Lower lobe of right lung (tissue), 2 donors: Measurements from ENCODE around the gene FOCAD. TPM values are rescaled to one million over a fixed set of nuclear protein-coding genes. Genes with fewer than 3 reads are reported as not detected.

Source experiments
- ATAC-seq, 2 donors: fragments of 200-7000 bp; cut with Tn5 transposase; one replicate each; pipeline ENCODE4 v1.9.1; 2020 to 2022; ENCODE audit warnings: mild to moderate bottlenecking in 2 of 2, moderate library complexity in 2 of 2
- DNase-seq: peaks from one replicate; pipeline ENCODE4 v3.0.0-alpha.2; 2020
- H3K27ac ChIP-seq: fragments of 200-600 bp; one replicate; pipeline ENCODE4 v1.8.0; 2022
- H3K27me3 ChIP-seq: fragments of 200-600 bp; one replicate; pipeline ENCODE4 v1.8.0; 2022; ENCODE audit warnings: low read depth
- H3K36me3 ChIP-seq: fragments of 200-600 bp; one replicate; pipeline ENCODE4 v1.8.0; 2022; ENCODE audit warnings: mild to moderate bottlenecking
- H3K4me1 ChIP-seq: fragments of 200-600 bp; one replicate; pipeline ENCODE4 v1.8.0; 2022
- H3K4me3 ChIP-seq: fragments of 200-600 bp; one replicate; pipeline ENCODE4 v1.8.0; 2022; ENCODE audit warnings: mild to moderate bottlenecking
- H3K9me3 ChIP-seq: fragments of 200-600 bp; one replicate; pipeline ENCODE4 v1.8.0; 2022
- CTCF ChIP-seq: fragments of 200-600 bp; IDR thresholded peaks from one replicate; pipeline ENCODE4 v1.8.0; 2022; ENCODE audit warnings: antibody characterized with exemption, mild to moderate bottlenecking
- intact Hi-C: fragments of 100-400 bp; cut with DNase I; formaldehyde crosslinking; loops from one replicate; pipeline ENCODE4 v1.11.0; 2022
- total RNA-seq: library from RNA; stranded (reverse); fragmentation: NEBNext Ultra II Directional; extraction: Animal tissue kit (Norgen Biotek cat#: 25700); gene quantifications from one replicate; pipeline ENCODE4 v1.2.1, GENCODE V29; 2021
- donor health status: DM: no; HTN: yes; CAD: no; lungs with severe emphysema.

The FOCAD gene
- total RNA-seq, 1 donor from 2014 or later, result 29.5 TPM

- Histone ChIP-seq H3K9me3 (no peaks in the 10 kb centered on the region), H3K4me3 (no peak overlapping the region), H3K36me3 (no peaks in the 10 kb centered on the region), H3K4me1 (peaks cover 22% of the 10 kb centered on the region), H3K27me3 (no peaks in the 10 kb centered on the region), H3K27ac (no peak overlapping the region)
- intact Hi-C loops, result no loop called here
- no peak for TF ChIP-seq CTCF
- DNase-seq (no peak), ATAC-seq (peak in 1 of 2 donors; percentile 54)
Measured at GRCh38 chr9:20703146-20703545, 19.1 kb downstream of the FOCAD start.

- no peak overlapping the region for H3K4me3 ChIP-seq
- DNase-seq (no peak), ATAC-seq (no peak)
- intact Hi-C loops, result no loop called here
- no peaks in the 10 kb centered on the region for H3K36me3 ChIP-seq
- no peaks in the 10 kb centered on the region for H3K9me3 ChIP-seq
- no peak for TF ChIP-seq CTCF
- peaks cover 4% of the 10 kb centered on the region for H3K4me1 ChIP-seq
- no peaks in the 10 kb centered on the region for H3K27me3 ChIP-seq
- H3K27ac ChIP-seq, result no peak overlapping the region
Measured at GRCh38 chr9:20707708-20708107, 23.6 kb downstream of the FOCAD start.

- no peaks in the 10 kb centered on the region for H3K27me3 ChIP-seq
- H3K4me1 ChIP-seq, result no peaks in the 10 kb centered on the region
- intact Hi-C loops, result no loop called here
- DNase-seq (no peak), ATAC-seq (no peak)
- TF ChIP-seq CTCF, result no peak
- no peak overlapping the region for H3K4me3 ChIP-seq
- H3K27ac ChIP-seq, result no peak overlapping the region
- no peaks in the 10 kb centered on the region for H3K9me3 ChIP-seq
- H3K36me3 ChIP-seq, result peaks cover 6% of the 10 kb centered on the region
Measured at GRCh38 chr9:20713172-20713571, 29.1 kb downstream of the FOCAD start.

GRCh38 chr9:20714442-20715415 lies 30.7 kb downstream of the FOCAD start:
- intact Hi-C loops, result no loop called here
- no peak for TF ChIP-seq CTCF
- no peak overlapping the region for H3K27ac ChIP-seq

GRCh38 chr9:20722221-20722620 lies 38.2 kb downstream of the FOCAD start:
- intact Hi-C loops, result no loop called here
- Histone ChIP-seq H3K4me1 (no peaks in the 10 kb centered on the region), H3K4me3 (no peak overlapping the region), H3K27ac (no peak overlapping the region), H3K36me3 (no peaks in the 10 kb centered on the region), H3K9me3 (no peaks in the 10 kb centered on the region), H3K27me3 (no peaks in the 10 kb centered on the region)
- no peak for TF ChIP-seq CTCF
- ATAC-seq (no peak), DNase-seq (no peak)

More at GRCh38 chr9:20714442-20715415, 30.7 kb downstream of the FOCAD start:
- peaks cover 6% of the 10 kb centered on the region for H3K36me3 ChIP-seq
- ATAC-seq (no peak), DNase-seq (no peak)
- no peaks in the 10 kb centered on the region for H3K4me1 ChIP-seq
- H3K9me3 ChIP-seq, result no peaks in the 10 kb centered on the region
- H3K4me3 ChIP-seq, result no peak overlapping the region
- no peaks in the 10 kb centered on the region for H3K27me3 ChIP-seq
